Subcutaneous preadipocyte (primary cell): Measurements from ENCODE around the gene CEMIP. TPM values are rescaled to one million over a fixed set of nuclear protein-coding genes. Genes with fewer than 3 reads are reported as not detected.
A peak's percentile ranks its signal among the peaks of the same experiment; 100 is the strongest.

Experiments used
- small RNA-seq: library from RNA; depleted of rRNA; stranded (forward); fragments of <200 nt; gene quantifications from one replicate; pipeline ENCODE3, GENCODE V24; 2012
- total RNA-seq: library from RNA; depleted of rRNA; stranded (reverse); fragments of >200 nt; gene quantifications from 2 replicates; pipeline ENCODE4 v1.2.3, GENCODE V29; 2012

Gene CEMIP, protein sequence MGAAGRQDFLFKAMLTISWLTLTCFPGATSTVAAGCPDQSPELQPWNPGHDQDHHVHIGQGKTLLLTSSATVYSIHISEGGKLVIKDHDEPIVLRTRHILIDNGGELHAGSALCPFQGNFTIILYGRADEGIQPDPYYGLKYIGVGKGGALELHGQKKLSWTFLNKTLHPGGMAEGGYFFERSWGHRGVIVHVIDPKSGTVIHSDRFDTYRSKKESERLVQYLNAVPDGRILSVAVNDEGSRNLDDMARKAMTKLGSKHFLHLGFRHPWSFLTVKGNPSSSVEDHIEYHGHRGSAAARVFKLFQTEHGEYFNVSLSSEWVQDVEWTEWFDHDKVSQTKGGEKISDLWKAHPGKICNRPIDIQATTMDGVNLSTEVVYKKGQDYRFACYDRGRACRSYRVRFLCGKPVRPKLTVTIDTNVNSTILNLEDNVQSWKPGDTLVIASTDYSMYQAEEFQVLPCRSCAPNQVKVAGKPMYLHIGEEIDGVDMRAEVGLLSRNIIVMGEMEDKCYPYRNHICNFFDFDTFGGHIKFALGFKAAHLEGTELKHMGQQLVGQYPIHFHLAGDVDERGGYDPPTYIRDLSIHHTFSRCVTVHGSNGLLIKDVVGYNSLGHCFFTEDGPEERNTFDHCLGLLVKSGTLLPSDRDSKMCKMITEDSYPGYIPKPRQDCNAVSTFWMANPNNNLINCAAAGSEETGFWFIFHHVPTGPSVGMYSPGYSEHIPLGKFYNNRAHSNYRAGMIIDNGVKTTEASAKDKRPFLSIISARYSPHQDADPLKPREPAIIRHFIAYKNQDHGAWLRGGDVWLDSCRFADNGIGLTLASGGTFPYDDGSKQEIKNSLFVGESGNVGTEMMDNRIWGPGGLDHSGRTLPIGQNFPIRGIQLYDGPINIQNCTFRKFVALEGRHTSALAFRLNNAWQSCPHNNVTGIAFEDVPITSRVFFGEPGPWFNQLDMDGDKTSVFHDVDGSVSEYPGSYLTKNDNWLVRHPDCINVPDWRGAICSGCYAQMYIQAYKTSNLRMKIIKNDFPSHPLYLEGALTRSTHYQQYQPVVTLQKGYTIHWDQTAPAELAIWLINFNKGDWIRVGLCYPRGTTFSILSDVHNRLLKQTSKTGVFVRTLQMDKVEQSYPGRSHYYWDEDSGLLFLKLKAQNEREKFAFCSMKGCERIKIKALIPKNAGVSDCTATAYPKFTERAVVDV (N-terminal part only)
- total RNA-seq: 1.4 and 8.5 TPM in 2 replicates

DNA sequence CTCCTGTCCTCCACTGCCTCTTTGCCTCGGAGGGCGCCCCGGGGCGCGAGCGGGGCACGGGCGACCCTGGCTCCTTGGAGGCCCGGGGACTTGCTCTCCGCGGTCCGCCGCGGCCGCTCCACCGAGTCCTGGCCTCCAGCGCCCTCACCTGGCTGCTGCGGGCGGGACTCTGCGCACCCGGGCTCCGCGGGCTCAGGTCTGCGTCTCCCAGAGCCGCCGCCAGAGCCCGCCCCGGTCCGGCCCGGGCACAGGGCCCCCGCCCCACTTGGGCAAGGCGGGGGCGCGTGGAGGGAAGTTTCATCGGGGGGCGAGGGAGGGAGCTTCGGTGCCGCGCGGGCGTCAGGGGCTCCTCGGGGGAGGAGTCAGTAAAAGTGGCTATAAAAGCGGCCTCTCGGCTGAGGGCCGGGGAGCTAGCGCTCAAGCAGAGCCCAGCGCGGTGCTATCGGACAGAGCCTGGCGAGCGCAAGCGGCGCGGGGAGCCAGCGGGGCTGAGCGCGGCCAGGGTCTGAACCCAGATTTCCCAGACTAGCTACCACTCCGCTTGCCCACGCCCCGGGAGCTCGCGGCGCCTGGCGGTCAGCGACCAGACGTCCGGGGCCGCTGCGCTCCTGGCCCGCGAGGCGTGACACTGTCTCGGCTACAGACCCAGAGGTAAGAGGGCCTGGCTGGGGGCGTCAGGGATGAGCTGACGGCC lies at the start of gene CEMIP:
TSS of gene CEMIP (plus strand) at position 407 of the 694 bp plus-strand sequence. CDS start 94,510 bp downstream, outside the sequence.

DNA sequence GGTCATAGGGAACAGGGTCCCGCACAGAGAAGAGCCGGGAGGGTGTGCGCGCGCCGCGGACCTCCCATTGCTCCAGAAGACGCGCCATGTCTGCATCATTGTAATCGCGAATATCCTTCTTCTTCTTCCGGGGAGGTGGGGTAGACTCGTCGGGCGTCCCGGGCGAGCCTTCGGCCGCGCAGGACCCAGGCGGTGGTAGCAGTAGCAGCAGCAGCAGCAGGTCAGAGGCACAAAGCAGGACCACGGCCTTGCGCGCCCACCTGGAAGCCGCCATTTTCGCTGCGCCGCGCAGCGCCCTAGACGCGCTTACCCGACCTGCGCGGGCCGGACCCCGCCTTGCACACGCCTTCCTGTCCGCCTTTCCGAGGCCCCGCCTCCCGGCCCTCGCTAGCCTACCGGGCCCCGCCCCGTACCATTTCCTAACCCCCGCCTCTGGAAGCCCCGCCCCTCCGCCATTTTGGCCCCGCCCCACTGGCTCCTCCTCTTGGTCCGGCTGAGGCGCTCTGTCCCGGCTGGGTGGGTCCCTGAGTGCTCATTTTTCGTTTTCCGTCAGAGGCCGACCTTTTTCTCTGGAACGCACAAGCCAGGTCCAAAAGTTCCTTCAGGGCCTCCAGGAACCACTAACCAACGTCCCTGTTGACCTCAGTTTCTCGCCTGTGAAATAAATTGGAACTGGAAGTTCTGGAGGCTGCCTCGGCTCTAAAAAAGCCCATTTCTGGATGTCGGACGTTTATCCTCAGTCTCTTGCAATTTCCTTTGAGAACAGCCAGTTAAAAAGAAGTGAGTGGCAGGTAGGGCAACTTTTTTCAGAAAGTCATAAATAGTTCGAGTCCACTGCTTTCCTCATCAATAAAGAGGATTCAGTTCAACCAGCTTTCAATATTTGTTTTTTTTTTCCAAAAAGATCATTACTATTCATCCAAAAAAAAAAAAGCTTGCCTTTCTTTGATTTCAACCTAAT lies 210.6 kb downstream of the CEMIP start, which contains the start of gene MESD:
TSS of gene MESD (minus strand) at position 302 of the 961 bp plus-strand sequence. CDS start at position 274, 28 bp downstream.

DNA sequence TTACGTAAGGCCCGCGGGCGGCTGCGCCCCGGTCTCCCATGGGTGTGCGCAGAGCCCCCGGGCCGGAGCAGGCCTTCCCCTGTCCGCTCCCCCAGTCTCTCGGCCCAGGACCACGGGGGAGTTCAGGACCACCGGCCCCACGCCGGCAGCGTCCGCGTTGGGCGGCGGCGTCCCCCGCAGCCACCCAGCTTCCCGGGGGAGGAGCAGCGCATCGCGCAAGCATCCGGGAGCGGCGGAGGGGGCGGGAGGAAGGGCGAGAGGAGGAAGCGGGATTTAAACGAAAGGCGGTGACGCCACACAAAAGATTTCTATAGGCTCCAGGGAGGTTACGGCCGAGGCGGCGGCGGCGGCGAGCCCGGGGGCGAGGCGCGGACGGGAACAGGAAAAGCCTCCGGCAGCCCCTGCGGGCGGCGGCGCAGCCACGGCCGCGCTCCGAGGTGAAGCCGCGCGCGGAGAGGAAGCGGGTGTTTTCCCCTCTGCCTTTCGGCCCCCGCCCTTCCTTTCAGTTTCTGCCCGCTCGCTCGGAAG lies 221.5 kb downstream of the CEMIP start, which contains the start of gene TLNRD1:
TSS of gene TLNRD1 (plus strand) at position 300 of the 528 bp plus-strand sequence. CDS start 1,349 bp downstream, outside the sequence.

Small RNA genes within 50 kb of the gene (small RNA-seq; reads per million reads assigned to genes)
- not detected for gene MIR4514
- gene MIR549A: 0.44 reads per million, percentile 24 among the genes with 10 or more reads in this experiment

Other genes starting within 250 kb of the CEMIP start
- gene ABHD17C, start 84.1 kb upstream of the CEMIP start, total RNA-seq: 4.4 and 4.7 TPM in 2 replicates
- gene MESD, start 210.4 kb downstream of the CEMIP start, total RNA-seq: 16.9 and 19.4 TPM in 2 replicates
- gene TLNRD1, start 221.6 kb downstream of the CEMIP start, total RNA-seq: 9.9 and 15.8 TPM in 2 replicates